ENCODE results near the gene TBCCD1. TPM values are rescaled to one million over a fixed set of nuclear protein-coding genes. Genes with fewer than 3 reads are reported as not detected.
A peak's percentile ranks its signal among the peaks of the same experiment; 100 is the strongest.

The TBCCD1 gene
- total and polyA plus RNA-seq, 2 experiments from 2014 or later = 5.8 to 16.7 TPM

DNA sequence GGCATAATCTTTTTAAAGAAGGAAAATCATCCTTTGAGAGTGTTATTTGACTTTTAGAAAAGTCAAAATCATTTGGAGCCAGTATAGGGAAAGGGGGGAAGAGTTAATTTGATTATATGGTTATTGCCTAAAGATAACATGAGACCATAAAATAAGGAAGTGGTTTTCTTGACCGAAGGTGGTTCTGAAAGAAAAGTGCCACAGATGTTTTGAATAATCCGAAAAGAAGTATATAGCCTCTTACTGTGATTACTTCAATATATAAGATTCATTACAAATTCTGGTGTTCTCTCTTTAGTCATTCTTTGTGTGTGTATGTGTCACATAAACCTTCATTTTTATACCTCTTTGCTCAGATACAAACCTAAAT, 4.5 kb upstream of the TBCCD1 start (continued):
- TF ChIP-seq ZNF114 (CRISPR knock-in tag; IDR thresholded peaks at IDR 0.05) (no peak), CREB1 (CRISPR knock-in tag; IDR thresholded peaks at IDR 0.05; ENCODE audit: low read depth) (no peak), EZH2phosphoT487 (IDR thresholded peaks at IDR 0.05; ENCODE audit: unreplicated experiment) (no peak), JUNB (IDR thresholded peaks at IDR 0.05; ENCODE audit: unreplicated experiment) (no peak), EZH2 (IDR thresholded peaks at IDR 0.05; ENCODE audit: low read depth, unreplicated experiment) (no peak), ZNF331 (CRISPR knock-in tag; IDR thresholded peaks at IDR 0.05; ENCODE audit: low read depth) (no peak)

DNA sequence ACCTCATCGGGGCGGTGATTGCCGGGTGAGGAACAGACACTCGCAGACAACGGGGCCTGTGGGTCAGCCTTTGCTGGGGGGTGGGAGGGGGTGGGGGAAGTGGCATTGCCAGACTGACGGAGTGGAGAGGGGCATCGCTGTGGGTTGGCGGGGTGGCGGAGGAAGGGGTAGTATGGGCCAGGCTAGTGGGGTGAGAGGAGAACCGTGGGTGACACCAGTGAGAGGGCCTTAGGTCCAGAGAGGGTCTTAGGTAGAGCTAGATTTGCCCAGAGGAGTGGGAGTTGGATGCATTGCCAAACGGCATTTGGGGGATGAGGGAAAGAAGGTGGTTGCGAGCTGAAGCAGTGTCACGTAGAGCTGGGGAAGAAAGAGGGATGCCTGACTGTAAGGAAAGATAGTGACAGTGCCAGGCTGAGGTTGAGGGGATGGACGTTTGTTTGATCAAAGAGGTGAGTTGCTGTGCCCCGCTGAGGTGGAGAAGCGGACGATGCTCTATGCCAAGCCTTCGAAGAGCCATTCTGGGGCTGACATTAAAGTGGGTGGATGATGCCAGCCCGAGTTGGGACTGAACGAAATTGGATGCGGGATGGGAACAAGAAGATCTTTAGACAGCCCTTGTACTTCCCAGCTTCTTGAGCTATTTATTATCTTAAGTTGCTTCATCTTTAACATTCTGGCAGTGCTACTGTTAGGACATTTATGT, 4.0 kb upstream of the TBCCD1 start:
- no peak overlapping the region for H2AFZ ChIP-seq
- peak overlapping the region; percentile 94 for H3K4me2 ChIP-seq
- H3K27me3 ChIP-seq (ENCODE audit: insufficient read depth) = no peaks in the 10 kb centered on the region
- H3K27ac Mint-ChIP-seq = peak overlapping the region; percentile 95
- no peaks in the 10 kb centered on the region for H3K9me2 ChIP-seq (ENCODE audit: insufficient read depth)
- peaks cover 2% of the 10 kb centered on the region; the same call in 1 of the 2 replicates for H3F3A ChIP-seq (replicated peaks; ENCODE audit: low read depth)
- peaks cover 25% of the 10 kb centered on the region for H3K4me1 ChIP-seq (ENCODE audit: insufficient read depth)
- H3K9me3 Mint-ChIP-seq = no peaks in the 10 kb centered on the region
- peaks cover 21% of the 10 kb centered on the region for H3K4me1 Mint-ChIP-seq
- H4K20me1 ChIP-seq (replicated peaks; ENCODE audit: insufficient read depth) = peaks cover 3% of the 10 kb centered on the region; the same call in 1 of the 2 replicates
- H3K36me3 ChIP-seq (ENCODE audit: insufficient read depth) = peaks cover 39% of the 10 kb centered on the region
- no peak overlapping the region; the same call in 1 of the 2 replicates for H3K27ac ChIP-seq (ENCODE audit: low read depth)
- H3K4me3 ChIP-seq = peak overlapping the region; percentile 75
- ATAC-seq = no peak
- peaks cover 31% of the 10 kb centered on the region; the same call in 2 of the 3 replicates for H3K36me3 Mint-ChIP-seq (ENCODE audit: low read depth)
- H3K4me3 Mint-ChIP-seq = peak overlapping the region; percentile 88
- H3K27me3 Mint-ChIP-seq (ENCODE audit: insufficient read depth, low read depth, poor library complexity) = peaks cover 7% of the 10 kb centered on the region
- H3K79me2 ChIP-seq (replicated peaks; ENCODE audit: insufficient read depth) = peaks cover 31% of the 10 kb centered on the region
- peak; percentile 7 for DNase-seq (ENCODE audit: low spot score)
- TF ChIP-seq NANOG (IDR thresholded peaks at IDR 0.05; ENCODE audit: borderline replicate concordance) (no peak), POLR2AphosphoS5 (IDR thresholded peaks at IDR 0.05; ENCODE audit: low read depth) (no peak), EZH2 (IDR thresholded peaks at IDR 0.05; ENCODE audit: low read depth, unreplicated experiment) (no peak), ZNF331 (CRISPR knock-in tag; IDR thresholded peaks at IDR 0.05; ENCODE audit: low read depth) (no peak), JUNB (IDR thresholded peaks at IDR 0.05; ENCODE audit: unreplicated experiment) (no peak), EZH2phosphoT487 (IDR thresholded peaks at IDR 0.05; ENCODE audit: unreplicated experiment) (no peak), CREB1 (CRISPR knock-in tag; IDR thresholded peaks at IDR 0.05; ENCODE audit: low read depth) (no peak), ETS1 (IDR thresholded peaks at IDR 0.05) (no peak)
- TF ChIP-seq, protein P1, sequence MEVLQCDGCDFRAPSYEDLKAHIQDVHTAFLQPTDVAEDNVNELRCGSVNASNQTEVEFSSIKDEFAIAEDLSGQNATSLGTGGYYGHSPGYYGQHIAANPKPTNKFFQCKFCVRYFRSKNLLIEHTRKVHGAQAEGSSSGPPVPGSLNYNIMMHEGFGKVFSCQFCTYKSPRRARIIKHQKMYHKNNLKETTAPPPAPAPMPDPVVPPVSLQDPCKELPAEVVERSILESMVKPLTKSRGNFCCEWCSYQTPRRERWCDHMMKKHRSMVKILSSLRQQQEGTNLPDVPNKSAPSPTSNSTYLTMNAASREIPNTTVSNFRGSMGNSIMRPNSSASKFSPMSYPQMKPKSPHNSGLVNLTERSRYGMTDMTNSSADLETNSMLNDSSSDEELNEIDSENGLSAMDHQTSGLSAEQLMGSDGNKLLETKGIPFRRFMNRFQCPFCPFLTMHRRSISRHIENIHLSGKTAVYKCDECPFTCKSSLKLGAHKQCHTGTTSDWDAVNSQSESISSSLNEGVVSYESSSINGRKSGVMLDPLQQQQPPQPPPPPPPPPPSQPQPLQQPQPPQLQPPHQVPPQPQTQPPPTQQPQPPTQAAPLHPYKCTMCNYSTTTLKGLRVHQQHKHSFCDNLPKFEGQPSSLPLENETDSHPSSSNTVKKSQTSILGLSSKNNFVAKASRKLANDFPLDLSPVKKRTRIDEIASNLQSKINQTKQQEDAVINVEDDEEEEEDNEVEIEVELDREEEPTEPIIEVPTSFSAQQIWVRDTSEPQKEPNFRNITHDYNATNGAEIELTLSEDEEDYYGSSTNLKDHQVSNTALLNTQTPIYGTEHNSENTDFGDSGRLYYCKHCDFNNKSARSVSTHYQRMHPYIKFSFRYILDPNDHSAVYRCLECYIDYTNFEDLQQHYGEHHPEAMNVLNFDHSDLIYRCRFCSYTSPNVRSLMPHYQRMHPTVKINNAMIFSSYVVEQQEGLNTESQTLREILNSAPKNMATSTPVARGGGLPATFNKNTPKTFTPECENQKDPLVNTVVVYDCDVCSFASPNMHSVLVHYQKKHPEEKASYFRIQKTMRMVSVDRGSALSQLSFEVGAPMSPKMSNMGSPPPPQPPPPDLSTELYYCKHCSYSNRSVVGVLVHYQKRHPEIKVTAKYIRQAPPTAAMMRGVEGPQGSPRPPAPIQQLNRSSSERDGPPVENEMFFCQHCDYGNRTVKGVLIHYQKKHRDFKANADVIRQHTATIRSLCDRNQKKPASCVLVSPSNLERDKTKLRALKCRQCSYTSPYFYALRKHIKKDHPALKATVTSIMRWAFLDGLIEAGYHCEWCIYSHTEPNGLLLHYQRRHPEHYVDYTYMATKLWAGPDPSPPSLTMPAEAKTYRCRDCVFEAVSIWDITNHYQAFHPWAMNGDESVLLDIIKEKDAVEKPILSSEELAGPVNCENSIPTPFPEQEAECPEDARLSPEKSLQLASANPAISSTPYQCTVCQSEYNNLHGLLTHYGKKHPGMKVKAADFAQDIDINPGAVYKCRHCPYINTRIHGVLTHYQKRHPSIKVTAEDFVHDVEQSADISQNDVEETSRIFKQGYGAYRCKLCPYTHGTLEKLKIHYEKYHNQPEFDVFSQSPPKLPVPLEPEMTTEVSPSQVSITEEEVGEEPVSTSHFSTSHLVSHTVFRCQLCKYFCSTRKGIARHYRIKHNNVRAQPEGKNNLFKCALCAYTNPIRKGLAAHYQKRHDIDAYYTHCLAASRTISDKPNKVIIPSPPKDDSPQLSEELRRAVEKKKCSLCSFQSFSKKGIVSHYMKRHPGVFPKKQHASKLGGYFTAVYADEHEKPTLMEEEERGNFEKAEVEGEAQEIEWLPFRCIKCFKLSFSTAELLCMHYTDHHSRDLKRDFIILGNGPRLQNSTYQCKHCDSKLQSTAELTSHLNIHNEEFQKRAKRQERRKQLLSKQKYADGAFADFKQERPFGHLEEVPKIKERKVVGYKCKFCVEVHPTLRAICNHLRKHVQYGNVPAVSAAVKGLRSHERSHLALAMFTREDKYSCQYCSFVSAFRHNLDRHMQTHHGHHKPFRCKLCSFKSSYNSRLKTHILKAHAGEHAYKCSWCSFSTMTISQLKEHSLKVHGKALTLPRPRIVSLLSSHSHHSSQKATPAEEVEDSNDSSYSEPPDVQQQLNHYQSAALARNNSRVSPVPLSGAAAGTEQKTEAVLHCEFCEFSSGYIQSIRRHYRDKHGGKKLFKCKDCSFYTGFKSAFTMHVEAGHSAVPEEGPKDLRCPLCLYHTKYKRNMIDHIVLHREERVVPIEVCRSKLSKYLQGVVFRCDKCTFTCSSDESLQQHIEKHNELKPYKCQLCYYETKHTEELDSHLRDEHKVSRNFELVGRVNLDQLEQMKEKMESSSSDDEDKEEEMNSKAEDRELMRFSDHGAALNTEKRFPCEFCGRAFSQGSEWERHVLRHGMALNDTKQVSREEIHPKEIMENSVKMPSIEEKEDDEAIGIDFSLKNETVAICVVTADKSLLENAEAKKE (CRISPR knock-in tag; IDR thresholded peaks at IDR 0.05) = no peak
- TF ChIP-seq, protein P2, sequence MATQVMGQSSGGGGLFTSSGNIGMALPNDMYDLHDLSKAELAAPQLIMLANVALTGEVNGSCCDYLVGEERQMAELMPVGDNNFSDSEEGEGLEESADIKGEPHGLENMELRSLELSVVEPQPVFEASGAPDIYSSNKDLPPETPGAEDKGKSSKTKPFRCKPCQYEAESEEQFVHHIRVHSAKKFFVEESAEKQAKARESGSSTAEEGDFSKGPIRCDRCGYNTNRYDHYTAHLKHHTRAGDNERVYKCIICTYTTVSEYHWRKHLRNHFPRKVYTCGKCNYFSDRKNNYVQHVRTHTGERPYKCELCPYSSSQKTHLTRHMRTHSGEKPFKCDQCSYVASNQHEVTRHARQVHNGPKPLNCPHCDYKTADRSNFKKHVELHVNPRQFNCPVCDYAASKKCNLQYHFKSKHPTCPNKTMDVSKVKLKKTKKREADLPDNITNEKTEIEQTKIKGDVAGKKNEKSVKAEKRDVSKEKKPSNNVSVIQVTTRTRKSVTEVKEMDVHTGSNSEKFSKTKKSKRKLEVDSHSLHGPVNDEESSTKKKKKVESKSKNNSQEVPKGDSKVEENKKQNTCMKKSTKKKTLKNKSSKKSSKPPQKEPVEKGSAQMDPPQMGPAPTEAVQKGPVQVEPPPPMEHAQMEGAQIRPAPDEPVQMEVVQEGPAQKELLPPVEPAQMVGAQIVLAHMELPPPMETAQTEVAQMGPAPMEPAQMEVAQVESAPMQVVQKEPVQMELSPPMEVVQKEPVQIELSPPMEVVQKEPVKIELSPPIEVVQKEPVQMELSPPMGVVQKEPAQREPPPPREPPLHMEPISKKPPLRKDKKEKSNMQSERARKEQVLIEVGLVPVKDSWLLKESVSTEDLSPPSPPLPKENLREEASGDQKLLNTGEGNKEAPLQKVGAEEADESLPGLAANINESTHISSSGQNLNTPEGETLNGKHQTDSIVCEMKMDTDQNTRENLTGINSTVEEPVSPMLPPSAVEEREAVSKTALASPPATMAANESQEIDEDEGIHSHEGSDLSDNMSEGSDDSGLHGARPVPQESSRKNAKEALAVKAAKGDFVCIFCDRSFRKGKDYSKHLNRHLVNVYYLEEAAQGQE (IDR thresholded peaks at IDR 0.05; ENCODE audit: unreplicated experiment) = no peak

All from GM23338 (cell line).